ENCODE data around the gene ACCS.

ACCS gene

DNA sequence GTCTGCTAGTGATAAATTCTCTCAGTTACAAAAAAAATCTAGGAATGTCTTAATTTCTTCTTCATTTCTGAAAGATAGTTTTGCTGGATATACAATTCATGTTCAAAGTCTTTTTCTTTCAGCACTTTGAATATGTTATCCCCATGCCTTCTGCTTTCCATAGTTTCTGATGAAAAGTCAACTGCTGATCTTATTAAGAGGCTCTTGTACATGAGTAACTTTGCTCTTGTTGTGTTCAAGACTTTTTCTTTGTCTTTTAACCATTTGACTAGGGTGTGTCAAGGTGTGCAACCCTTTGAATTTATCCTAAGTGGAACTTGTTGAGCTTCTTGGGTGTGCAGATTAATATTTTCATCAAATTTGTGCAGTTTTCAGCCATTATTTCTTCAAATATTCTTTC lies 40.3 kb upstream of the ACCS start:
- no peak for TF ChIP-seq CTCF (IDR thresholded peaks at IDR 0.05; ENCODE audit: insufficient read depth, missing control alignments)
- FAIRE-seq (no peak), DNase-seq (ENCODE audit: insufficient read length, low spot score) (no peak)

DNA sequence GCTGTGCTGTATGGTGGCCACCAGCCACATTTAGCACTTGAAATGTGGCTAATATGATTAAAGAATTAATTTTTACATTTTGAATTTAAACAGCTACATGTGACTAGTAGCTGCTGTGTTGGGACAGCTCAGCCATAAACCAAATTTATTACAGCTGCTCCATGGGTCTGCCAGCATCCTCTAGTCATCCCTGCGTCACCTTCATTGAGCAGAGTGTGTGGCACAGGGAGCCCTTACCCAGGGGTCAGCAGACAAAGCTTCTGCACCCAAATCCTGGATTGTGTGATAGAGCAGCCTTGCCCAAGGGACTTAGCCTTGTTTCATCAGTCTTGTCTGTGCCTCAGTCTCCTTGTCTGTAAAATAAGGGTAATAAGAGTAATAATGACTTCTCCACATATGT lies 37.7 kb upstream of the ACCS start:
- TF ChIP-seq CTCF (IDR thresholded peaks at IDR 0.05; ENCODE audit: insufficient read depth, missing control alignments) = no peak
- DNase-seq (ENCODE audit: insufficient read length, low spot score) (no peak), FAIRE-seq (no peak)

DNA sequence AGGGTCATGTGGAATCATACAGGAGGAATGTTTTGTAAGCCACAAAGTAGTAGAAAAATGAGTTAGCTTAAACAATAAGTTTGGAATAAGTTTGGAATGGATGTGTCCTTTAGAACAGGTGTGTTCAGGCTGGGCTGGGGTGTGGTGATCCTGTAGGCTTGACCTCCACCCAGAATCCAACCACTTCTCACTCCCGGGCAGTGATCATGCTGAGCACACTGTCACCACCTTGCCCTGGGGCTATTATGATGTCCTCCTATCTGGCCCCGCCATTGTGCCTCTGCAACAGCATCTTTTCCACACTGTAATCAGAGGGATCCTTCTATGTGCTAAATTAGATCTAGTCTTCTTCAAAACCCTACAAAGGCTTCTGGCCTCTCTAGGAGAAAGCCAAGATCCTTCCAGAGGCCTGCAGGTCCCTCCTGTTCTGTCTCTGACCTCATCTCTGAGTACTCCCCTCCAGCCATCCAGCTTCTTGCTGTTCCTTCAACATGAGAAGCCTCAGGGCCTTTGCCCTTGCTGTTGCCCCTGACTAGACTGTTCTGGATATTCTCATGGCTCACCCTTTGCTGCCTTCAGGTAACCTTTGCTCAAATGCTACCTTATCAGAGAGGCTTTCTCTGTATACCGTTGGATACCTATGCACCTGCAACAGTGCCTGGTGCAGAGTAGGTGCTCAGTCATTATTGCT lies 37.1 kb upstream of the ACCS start:
- DNase-seq (ENCODE audit: insufficient read length, low spot score) (no peak), FAIRE-seq (no peak)
- TF ChIP-seq CTCF (IDR thresholded peaks at IDR 0.05; ENCODE audit: insufficient read depth, missing control alignments) = no peak

DNA sequence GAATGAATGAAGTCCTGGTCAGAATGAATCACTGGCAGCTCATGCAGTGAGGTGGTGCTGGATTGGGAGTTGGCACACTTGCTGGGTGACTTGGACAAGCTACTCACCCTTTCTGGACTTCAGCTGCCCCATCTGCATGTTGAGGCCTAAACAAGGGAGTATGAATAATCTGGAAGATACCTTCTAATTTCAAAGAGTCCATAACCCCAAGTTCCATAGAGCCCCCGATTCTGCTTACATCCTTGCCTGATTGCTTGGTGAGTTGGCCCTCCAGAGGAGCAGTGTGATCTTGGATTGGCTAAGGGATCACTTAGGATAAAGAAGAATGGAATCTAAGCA lies 36.6 kb upstream of the ACCS start:
- DNase-seq (ENCODE audit: insufficient read length, low spot score) = no peak
- FAIRE-seq = no peak

GRCh38 chr11:44029977-44030911 lies 35.8 kb upstream of the ACCS start:
- TF ChIP-seq CTCF (IDR thresholded peaks at IDR 0.05; ENCODE audit: insufficient read depth, missing control alignments) = no peak
- DNase-seq (ENCODE audit: insufficient read length, low spot score) (no peak), FAIRE-seq (no peak)

More for the DNA sequence above, 36.6 kb upstream of the ACCS start:
- no peak for TF ChIP-seq CTCF (IDR thresholded peaks at IDR 0.05; ENCODE audit: insufficient read depth, missing control alignments)

- FAIRE-seq = no peak
- no peak for DNase-seq (ENCODE audit: insufficient read length, low spot score)
Observed at GRCh38 chr11:44030996-44031395, 35.1 kb upstream of the ACCS start.

More at GRCh38 chr11:44030996-44031395, 35.1 kb upstream of the ACCS start:
- no peak for TF ChIP-seq CTCF (IDR thresholded peaks at IDR 0.05; ENCODE audit: insufficient read depth, missing control alignments)
